HG03469 (cell line): ENCODE data around the gene LTBP1.
"Not testable (repeated sequence)": the region's sequence is repeated elsewhere in the genome, so short reads cannot be mapped to it uniquely, and the experiment has no call there.

ENCODE experiments used
- ATAC-seq: cut with Tn5 transposase; IDR thresholded peaks from one replicate; pipeline ENCODE4 v1.9.1; 2021; ENCODE audit warnings: mild to moderate bottlenecking, moderate library complexity, moderate number of reproducible peaks; ENCODE audit not compliant: unreplicated experiment

The LTBP1 gene

DNA sequence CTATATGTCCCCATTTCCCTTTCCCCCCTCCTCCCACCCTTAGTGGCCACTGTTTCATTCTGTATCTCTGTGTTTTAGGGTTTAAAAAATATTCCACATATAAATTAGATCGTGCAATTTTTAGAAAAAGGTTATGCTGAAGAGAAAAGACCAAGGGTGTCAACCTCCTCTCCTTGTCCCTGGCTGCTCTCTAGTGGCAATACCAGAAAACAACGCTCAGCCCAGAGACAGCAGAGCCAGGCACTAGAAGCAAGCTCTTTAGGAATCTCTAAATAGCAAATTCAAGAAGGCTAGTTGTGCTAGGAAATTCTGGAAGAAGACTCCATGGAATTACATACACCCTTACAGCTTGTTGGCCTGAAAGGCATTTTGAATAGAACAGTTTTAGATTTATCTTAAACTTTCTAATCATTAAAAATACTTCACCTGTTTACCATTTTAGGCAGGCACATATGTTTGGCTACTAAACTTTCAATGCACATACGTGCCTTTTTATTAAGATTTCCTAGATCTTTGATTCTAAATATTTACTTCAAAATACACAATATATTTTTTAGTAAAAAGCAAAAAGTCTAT lies 494.6 kb downstream of the LTBP1 start:
- no peak for ATAC-seq

DNA sequence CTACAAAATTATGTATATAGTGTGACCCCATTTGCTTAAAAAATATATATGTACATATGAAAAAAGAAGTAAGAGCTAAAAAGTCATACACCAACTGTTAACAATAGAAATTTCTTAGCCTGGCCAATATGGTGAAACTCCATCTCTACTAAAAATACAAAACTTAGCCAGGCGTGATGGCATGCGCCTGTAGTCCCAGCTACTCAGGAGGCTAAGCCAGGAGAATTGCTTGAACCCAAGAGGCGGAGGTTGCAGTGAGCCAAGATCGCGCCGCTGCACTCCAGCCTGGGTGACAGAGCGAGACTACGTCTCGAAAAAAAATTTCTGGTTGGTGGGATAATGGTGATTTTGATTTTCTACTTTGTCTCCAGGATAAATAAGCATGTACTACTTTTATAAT lies 495.3 kb downstream of the LTBP1 start:
- not testable (repeated sequence) for ATAC-seq

DNA sequence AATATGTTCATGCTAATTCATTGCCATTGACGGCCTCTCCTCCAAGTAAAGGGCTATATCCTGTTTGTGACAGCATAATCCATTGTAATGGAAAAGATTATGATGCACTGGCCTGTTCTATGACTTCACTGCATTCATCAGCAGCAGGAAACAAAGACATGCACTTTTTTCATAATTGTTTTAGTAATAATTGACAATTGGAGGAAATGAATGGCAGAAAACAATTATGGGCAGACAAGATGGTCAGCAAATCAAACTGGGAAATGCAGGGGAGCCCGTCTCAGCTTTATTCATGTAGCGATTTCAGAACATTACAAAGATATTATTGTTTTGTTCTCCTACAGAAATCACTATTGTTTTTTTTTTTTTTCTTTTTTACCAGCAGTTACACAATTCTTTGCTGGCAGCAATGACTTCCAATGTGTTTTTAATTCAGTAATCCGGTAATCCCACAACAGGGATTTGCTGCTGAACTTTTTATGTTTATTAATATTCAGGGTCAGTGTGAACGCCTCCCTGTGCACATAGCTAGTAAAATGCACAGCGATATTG lies 495.9 kb downstream of the LTBP1 start:
- ATAC-seq = no peak

DNA sequence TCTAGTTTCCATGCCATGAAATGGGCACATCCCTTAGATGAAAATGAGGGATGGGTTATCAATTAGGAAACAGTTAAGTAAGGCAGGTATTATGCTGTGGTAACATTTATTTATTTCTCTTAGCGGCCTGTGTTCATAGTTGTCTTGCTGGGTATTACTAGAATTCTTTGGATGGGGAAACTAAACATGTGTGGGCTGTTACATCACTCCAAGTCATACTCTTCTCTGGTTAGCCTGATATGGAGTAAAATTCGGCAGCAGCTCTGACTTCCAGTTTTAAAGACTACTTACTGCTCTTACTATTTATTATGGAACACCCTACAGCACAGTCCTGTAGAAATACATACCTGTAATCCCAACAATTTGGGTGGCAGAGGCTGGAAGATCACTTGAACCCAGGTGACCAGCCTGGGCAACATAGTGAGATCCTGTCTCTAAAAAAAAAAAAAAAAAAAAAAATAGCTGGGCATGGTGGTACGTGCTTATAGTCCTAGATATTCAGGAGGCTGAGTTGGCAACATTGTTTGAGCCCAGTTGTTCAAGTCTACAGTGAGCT lies 496.6 kb downstream of the LTBP1 start:
- no peak for ATAC-seq

DNA sequence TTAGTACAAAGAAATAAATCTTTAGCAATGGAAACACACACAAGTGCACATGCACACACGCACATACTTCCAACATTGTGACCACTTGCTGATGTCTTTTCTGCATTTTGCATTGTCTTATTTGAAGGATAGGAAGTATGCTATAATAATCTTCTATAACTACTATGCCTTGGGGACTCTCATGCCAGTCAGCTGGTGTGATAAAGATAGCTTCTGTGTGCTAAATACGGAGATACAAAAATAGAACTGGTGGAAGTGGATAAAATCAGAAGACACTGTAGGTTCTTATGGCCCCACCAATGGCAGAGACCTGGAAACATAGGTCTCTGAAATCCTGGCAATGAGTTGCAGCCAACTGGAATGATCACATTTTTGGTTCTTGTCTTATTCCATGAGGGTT lies 498.2 kb downstream of the LTBP1 start:
- no peak for ATAC-seq

DNA sequence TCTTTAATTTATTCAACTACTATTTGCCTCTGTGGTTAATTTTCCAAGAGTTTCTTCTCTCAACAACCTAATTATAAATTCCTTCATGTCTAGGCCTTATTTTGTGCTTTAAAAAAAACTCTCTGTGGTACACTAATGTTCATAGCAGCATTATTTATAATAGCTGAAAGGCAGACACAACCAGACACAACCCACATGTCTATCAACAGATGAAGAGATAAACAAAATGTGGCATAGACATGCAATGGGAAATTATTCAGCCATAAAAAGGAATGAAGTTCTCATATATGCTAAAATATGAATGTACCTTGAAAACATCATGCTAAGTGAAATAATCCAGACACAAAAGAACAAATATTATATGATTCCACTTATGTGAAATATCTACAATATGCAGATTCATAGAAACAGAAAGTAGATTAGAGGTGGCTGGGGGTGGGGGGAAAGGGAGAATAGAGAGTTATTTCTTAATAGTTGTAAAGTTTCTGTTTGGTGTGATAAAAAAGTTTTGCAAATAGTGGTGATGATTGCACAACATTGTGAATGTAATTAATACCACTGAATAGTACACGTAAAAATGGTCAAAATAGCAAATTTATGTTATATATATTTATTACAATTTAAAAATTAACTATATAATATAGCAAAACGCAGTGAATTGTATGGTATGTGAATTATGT lies 501.6 kb downstream of the LTBP1 start:
- no peak for ATAC-seq
